NCI-H2227 (cell line): ENCODE measurements around the gene ANKH.

Experiments used
- DNase-seq: peaks from one replicate; lab custom pipeline; 2025; ENCODE audit not compliant: unreplicated experiment; lab: John Stamatoyannopoulos, UW

The ANKH gene

DNA sequence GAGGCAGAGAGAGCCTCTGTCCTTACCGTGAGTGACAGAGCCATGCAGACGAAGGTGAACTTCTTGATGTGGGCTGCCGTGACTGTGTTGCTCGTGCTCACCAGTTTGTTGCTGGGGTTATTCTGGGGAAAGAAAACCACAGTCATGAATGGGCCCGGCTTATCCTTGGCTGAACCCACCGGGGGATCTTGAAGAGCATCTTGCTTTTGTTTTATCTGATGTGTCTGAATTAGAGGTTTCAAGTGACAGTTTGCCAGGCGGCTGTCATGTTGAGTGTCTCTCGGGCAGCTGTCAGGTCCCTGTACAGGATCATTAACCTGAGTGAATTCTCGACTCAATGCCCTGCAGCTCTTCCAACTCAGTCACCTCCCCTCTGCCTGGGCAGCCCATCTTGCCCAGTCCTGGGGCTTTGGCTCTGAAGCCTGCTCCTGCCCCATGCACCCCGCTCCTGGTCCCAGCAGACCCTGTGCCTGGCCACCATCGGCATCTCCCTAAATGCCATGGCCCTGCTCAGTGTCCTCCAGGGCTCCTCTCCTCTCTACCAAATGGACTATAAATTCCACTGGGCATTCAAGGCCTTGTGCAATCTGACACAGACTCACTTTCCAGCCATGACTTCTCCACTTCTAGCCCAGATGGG, 129.7 kb downstream of the ANKH start:
- peak; percentile 47 for DNase-seq

DNA sequence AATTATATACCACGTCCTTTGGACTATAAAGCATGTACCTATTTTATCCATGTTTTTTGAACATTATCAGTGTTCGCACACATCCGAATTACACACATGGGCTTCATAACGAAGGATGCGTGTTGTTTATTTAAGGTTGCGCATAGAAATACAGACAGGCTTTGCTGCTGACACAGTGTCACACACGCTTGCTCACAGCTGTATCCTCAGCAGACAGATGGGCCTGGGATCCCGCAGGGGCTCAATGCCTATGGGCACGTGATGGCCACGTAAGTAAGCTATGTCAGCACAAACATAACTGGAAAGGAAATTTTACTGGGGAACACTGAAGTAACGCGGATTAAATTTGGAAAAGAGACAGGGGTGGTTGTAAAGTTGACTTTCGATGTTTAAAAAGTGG, 130.4 kb downstream of the ANKH start:
- no peak for DNase-seq

DNA sequence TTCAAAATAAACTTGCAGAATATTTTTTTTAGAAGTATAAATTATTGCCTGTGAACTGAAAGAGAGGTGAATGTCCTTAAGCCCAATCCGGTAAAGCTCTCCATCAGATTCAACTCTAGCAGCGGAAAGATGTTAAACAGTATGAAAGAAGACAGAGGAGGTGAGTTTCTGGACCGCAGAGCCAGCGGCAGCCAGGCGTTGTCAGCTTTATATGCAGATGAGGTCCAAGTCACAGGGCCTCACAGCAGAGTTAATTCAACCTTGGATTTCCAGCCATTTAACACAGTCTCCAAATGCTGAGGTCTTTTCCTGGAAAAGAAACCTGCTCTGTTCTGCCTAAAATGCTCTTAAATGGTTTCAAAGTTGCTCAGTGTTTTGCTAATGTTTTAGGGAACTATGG, 131.6 kb downstream of the ANKH start:
- DNase-seq = no peak

DNA sequence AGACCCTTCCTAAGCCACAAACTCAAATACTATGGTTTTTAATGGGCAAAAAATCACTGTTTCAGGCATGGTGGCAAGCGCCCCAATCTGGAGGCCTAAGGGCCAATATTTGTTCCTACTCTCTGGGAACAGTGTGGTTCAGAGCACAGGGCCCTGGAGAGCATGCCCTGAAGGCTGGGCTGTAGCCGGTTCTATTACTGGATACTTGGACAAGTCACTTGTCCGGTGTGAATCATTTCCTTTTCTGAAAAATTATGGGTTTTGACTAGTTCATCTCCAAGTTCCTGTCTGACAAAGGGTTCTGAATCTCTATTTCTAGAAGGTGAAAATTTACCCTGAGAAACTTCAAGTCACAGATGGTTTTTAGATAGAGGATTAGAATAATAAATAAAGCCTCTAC, 132.0 kb downstream of the ANKH start:
- DNase-seq = no peak

DNA sequence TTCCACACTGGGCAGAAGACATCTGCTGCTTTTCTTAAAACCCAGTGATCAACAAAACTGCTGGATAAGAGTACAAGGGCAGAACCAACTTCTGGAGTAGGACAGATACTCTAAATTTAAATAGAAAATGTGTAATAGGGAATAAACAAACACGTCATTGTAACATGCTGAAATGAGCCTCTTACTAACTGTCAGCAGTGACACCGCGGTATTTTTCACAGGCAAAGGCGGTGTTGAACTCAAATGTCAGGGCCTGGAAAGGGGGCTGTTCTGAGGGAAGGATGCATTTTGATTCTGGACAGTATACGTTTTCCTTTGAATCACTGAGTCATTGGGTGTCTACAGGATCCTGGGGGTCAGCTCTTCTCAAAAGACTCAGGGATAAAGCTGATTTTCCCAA, 133.5 kb downstream of the ANKH start:
- no peak for DNase-seq

DNA sequence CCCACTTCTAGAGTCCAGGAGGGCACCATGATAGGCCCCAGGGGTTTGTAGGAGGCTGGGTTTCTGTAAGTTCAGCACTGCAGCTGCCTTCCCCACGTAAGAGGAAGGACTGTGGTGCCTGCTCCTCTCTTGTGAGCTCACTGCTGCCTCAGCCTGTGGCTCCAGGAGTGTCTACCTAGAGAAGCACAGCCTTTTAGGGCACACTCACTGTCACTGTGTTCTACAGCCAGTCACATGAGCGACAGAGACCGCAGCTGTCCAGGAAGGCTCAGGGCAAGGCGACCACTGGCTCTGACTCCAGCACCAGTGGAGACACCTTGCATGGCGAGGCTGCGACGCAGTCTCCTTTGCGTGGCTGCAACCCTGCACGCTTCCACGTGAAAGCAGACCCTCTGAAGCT, 134.3 kb downstream of the ANKH start:
- no peak for DNase-seq

DNA sequence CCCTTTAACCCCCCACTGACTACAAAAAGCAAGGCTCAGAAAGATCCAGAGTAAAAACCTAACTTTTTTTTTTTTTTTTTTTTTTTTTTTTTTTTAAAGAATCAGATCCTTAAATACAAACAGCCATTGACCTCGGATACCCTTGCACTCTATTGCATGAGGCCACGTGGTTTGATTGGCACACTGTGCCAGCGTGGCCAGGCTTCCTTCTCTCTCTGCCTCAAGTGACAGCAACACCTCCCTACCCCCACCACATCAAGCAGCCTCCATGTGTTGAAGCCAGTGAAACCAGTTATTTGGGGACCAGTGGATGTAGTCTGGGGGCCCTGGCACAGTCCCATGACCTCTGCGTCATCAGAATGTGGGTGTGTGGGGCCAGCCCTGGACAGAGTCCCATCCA, 135.6 kb downstream of the ANKH start:
- no peak for DNase-seq

DNA sequence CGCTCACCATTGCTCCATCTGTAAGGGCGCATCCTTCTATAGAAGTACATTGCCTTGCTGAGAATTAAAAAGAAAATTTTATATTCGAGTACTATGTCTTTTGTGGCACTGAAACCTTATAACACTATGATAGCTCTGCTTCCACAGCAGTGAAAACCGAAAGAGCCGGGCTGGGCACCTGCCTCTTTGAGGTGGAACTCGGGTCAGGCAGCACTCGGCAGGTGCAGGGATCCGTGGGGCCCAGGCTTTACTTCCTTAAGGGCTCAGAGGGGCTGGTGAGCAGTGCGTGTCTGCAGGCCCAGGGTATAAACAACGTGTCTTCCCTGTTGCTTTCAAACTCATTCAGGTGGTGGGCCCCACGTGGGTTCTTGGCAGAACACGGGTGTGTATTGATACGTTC, 137.2 kb downstream of the ANKH start:
- DNase-seq = no peak

DNA sequence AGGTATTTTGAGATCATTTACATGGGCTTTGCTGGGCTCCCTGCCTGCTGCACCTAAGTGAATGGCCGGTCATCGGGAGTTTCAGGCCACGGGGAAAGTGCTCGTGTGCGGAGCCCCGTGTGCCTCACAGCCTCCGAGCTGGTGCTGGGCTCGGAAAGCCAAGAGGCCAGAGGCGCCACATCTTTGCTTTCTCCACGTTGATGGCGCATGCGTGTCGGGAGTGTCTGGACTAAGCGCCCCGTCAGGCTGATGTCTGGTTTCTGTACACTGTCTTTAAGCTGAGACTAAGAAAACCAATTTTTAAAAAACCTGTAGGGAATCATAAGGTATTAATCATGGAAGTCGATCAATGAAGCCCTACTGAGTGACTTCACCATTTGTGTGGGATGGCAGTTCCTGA, 137.9 kb downstream of the ANKH start:
- DNase-seq = no peak

DNA sequence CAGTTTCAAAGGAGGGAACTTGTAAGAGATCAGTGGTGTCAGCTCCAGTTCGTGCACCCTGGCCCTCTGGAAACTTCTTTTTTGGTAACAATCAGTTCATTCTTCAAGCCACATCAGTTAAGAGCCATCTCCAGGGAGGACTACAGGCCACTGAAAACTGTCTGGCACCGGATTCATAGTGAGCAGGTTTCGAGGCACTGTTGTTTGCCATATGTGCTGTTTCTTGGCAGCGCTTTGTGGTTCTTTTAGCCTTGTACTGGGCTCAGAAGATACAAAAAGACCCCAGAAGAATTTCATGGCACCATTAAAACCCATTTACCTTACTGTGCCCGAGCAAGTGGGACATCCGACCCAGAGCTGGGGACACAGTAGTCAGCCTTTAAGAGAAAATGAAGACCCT, 138.6 kb downstream of the ANKH start:
- DNase-seq = no peak

DNA sequence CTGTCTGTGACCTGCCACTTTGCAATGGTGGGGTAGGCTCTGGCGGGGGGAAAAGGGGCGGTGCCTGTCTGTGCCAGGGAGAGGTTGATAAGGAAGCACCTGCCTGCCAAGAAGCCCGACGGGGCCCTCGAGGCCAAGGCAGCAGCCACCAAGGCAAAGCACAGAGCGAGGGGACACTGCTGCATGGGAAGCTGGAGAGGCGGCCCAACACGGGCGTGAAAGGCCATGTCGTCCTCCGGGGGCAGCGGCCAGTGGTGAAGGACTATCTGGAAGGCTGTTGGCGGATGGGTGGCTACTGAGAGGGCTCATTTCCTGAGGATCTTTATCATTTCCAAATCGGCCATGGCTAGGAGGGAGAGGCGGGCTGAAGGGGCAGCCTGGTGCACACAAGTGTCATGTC, 140.7 kb downstream of the ANKH start:
- no peak for DNase-seq

DNA sequence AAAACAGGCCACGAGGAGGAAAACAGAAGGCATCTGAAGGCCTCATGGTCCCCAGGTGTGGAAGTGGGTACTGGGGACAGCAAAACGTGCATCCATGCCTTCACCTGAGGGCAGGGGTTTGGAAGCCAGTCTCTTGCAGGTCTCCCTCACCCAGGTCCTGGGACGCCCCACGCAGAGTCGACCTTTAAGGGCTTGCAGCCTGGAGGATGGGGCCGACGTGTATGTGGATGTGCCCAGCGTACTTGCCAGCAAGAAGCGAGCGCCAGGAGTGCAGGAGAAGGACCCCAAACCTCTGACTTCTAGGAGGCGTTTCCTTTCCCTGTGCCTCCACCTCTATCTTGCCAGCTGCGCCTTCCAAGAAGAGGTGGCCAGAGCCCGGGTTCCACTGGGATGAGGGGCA, 141.1 kb downstream of the ANKH start:
- no peak for DNase-seq

DNA sequence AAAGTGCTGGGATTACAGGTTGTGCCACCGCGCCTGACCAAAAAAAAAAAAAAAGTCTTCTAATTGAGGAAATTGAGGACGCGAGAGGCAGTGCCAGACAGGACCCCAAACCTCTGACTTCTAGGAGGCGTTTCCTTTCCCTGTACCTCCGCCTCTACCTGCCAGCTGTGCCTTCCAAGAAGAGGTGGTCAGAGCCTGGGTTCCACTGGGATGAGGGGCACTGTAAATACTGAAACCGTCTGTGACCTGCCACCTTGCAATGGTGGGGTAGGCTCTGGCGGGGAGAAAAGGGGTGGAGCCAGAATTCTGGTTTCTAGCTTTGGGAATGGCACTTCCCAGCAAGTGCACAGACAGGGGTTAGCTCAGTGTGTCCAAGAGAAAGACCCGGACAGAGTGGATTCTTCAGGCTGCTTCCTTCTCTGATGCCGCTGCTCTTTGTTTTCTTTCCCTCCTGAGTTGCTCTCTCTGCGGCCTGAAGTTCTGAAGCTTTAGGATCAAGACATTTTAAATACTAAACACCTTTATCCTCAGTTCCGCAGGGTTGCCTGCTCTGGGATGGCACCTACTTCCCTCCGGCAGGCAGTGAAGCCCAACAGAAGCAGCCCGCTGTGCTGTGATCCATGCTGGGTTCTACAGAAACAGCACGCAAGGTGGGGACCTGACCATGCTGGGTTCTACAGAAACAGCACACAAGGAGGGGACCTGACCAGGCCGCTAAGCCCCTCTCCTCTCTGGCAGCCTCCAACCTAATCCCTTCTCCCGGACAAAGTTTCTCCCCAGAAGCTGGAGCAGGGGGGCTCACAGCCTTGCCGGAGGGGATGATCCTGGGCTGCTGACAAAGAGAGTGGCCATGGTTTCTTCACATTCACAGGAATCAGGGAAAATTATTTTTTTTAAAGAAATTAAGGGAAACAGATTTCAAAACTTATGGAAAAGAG, 141.9 kb downstream of the ANKH start:
- DNase-seq = no peak

DNA sequence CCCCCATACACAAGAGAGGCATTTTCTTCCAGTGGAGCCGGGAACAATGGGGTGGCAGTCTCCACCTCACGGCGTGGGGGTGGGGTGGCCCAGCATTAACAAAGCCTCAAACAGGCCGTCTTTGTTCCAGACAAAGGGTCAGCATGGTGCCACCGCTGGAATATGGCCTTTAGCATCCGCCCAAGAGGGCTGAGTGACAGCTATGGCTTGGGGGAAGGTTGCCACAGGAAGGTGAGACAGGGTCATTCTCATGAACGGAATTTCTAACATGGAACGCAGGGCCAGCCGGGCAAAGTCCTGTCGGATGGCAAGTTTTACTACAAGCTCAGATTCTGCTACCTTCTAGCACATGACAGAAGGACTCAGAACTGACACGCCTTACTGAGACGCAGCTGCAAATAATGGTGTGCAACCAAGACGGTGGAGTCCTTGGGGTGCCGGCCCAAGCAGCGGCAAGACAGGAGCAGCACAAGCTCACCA, 143.1 kb downstream of the ANKH start:
- DNase-seq = peak; percentile 48

DNA sequence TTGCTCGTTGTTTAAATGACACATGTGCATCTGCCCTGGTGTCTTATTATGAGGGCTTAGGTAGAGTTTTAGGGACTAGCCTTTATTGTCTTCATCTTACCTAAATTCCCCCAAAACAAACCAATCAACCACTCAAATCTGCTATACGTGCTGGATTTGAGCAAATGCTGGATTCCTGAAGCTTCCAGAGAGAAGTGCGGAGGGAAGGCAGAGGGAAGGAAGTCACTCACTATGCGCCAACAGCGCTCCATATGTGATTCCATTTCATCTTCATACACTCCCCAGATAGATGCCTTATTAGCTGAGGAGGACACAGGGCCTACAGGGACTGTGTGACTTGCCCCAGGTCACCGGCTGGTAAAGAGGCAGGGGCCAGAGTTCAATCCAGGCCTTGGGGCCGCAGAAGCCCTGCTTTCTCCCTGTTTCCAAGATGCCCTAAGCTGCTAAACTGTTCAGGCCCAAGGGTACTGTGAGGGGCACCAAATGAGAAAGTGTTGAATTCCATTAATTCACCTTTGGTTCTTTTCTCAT, 143.6 kb downstream of the ANKH start:
- DNase-seq = peak; percentile 18

DNA sequence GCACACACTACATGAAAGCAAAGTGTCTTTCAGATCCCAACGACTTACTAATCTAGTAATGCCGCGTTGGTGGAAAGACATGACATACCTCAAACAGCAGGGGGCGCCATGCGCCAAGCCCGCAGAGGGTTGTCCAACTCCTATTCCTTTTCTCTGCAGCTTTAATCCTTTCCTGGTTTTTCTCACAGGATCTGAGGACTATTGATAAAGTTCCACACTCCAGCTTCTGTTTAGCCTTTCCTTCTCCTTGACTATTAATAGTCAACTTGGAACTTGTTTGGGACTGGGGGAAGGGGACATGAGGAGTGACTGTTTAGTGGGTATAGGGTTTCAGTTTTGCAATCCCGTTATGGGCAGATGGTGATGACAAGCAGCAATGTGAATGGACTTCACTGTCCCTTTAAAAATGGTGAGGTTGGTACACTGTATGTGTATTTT, 144.1 kb downstream of the ANKH start:
- DNase-seq = peak; percentile 89

DNA sequence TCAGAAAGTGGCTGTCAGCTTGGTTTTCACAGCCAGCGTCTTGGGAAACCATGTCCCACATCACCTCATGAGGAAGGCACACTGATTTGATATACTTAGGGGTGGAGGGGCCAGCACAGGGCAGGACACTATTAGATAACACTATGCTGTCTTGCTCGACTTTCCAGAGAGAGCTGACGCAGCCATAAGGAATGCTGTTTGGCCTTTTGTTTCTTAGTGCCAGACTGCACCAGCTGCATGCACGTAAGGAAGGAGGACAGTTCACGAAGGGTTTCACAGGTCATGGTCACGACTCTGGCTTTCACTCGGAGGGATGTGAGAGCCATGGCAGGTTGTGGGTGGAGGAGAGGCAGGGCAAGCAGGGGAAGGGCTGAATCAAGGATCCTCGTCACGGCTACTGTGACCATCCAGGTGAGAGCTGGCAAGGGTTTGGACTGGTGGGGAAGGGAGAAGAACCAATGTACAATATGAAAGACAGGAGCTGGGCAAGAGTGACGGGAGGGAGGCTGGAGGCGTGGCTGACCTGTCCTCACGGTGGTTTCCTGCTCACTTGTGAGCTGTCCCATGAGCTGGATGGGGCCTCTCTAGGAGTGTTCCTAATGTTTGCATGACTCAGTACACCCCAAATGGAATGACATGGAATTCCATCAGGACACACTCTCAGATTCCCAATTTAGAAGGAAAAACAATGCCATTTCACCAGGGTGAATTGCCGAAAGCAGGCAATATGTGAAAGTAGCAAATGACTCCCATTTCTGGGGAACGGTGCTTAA, 145.3 kb downstream of the ANKH start:
- no peak for DNase-seq

DNA sequence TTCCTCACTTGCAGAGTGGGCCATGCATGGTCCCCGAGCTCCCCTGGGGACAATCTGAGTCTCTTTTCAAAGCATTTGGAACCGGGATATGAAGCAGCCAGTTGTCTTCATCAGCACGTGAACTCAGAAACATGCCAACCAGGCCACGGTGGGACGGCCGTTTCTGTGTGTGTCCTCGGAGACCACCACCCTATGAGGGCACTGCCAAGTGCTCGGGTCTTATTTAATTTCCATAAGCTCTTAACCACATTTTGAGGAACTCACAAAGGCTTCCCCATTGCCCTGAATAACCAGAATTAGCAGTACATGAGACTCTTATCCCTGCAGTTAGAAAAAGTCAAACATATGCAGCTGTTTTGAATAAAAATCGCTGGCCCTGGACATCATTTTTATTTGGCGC, 146.9 kb downstream of the ANKH start:
- DNase-seq = no peak

DNA sequence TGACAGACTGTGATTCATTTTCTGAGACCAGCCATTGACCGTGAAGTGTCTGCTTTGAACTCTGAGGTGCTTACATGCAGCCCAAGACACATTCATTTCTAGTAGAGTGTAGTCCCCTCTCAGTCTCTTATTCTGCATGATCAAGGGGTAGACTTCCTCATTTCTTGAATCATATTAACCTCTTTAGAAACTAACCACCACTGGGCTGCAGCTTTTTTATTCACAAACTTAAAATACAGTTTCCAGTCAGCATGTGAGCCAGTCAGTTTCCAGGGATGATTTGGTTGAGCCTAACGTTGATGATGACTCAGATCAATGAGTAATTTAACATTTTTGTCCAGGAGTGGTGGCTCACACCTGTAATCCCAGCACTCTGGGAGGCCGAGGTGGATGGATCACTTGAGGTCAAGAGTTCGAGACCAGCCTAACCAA, 147.9 kb downstream of the ANKH start:
- DNase-seq = no peak

DNA sequence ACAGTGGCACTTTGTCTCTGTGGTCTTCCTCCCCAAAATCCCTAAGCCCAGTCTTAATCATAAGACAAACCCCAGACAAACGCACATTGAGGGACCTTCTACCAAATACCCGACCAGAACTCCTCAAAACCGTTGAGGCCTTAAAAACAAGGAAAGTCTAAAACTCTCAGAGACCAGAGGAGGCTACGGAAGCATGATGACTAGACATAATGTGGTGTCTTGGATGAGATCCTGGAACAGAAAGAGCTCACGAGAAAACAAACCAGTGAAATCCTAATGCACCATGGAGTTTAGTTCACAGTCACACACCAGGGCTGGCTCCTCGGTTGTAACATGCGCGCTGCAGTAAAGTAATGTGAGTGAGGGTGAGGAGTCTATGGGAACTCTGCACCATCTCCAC, 148.7 kb downstream of the ANKH start:
- no peak for DNase-seq

DNA sequence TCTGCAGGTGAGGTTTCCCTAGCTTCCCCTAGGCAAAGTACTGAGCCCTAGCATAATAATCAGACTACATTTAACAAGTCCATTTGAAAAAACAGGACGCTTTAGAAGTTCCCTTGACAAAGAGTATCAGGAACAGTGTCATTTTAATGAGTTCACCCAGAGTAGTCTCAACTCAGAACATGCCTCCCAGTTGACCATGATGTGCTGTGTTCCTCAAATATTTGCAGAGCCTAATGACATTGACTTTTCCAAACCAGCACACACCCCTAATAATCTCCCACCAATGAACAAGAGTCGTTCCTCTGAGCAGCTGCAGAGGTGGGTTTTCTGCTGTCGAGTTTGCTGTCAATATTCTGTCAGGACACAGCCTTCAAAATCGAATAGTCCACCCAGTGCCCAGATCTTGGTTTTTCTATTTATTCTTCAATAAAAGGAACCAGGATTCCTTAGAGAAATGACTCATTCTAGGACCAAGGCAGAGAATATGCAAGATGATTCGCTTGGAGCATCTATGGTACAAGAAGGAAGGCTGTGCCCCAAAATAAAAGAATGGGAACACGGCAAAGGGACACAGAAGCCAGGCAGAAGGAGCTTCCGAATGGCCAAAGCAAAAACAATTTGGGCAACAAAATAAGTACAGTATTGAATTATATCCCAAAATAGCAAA, 149.5 kb downstream of the ANKH start:
- DNase-seq = no peak
